Measurements from ENCODE around the gene CCDC187.

DNA sequence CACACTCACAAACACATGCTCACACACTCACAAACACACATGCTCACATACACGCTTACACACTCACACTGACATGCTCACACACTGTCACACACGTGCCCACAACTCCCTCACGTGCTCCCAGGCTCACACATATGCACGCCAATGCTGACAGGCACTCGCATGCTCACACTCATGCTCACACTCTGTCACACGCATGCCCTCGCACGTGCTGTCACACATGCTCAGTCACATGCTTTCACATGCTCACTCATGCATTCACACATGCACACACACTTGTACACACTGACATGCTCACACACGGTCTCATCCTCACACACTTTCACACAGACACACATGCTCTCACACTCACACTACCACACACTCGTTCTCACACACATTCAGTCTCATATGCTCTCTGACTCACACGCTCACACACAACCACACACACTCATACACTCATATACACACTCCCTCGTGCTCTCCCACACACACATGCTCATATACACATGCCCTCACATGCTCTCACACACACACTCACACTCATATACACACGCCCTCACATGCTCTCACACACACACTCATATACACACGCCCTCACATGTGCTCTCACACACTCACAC lies 10.3 kb downstream of the CCDC187 start:
- no peak for TF ChIP-seq CTCF (IDR thresholded peaks at IDR 0.05)
- TF ChIP-seq EZH2 (IDR thresholded peaks at IDR 0.05), result no peak
- TF ChIP-seq EZH2phosphoT487 (IDR thresholded peaks at IDR 0.05), result no peak
